K562 (cell line): ENCODE results near the gene DAPK3. TPM values are rescaled to one million over a fixed set of nuclear protein-coding genes. Genes with fewer than 3 reads are reported as not detected.

ENCODE experiments used
- ARID2 ChIP-seq: fragments of 450-650 bp; IDR thresholded peaks from 2 replicates; pipeline ENCODE4 v1.6.1; 2017; ENCODE audit warnings: antibody characterized with exemption, mild to moderate bottlenecking
- BDP1 ChIP-seq: IDR thresholded peaks from 3 replicates; pipeline ENCODE4 v1.6.1; 2011; ENCODE audit not compliant: insufficient read length, insufficient read depth
- CBFA2T3 ChIP-seq: fragments of 450-650 bp; IDR thresholded peaks from 2 replicates; pipeline ENCODE4 v1.6.1; 2017
- E2F3 ChIP-seq: fragments of 250-450 bp; sonication (Bioruptor Pico); IDR thresholded peaks from 2 replicates; pipeline ENCODE4 v1.4.0; 2020; ENCODE audit warnings: mild to moderate bottlenecking
- ETV5 ChIP-seq: sonication (generic); formaldehyde crosslinking; IDR thresholded peaks from 2 replicates; pipeline ENCODE4 v1.4.0; 2020; ENCODE audit warnings: low read depth, mild to moderate bottlenecking, missing genetic modification reagents
- KLF13 ChIP-seq: fragments of 450-650 bp; IDR thresholded peaks from 2 replicates; pipeline ENCODE4 v1.6.1; 2016; ENCODE audit warnings: missing genetic modification characterization, low read depth, mild to moderate bottlenecking, missing compliant biosample characterization, moderate library complexity, borderline replicate concordance
- KLF16 ChIP-seq: IDR thresholded peaks from 2 replicates; pipeline ENCODE4 v1.6.1; 2016; ENCODE audit warnings: antibody characterized with exemption
- NEUROD1 ChIP-seq: fragments of 150-350 bp; IDR thresholded peaks from 2 replicates; pipeline ENCODE4 v1.6.1; 2014; ENCODE audit warnings: borderline replicate concordance, low read length, low read depth; ENCODE audit not compliant: partially characterized antibody
- PHF21A ChIP-seq: fragments of 450-650 bp; IDR thresholded peaks from 2 replicates; pipeline ENCODE4 v1.6.1; 2017; ENCODE audit warnings: low read depth, borderline replicate concordance
- SMARCA4 ChIP-seq: fragments of 450-650 bp; IDR thresholded peaks from 2 replicates; pipeline ENCODE4 v1.6.1; 2016
- SRF ChIP-seq, 2 experiments: fragments of 250-450, 450-650 bp in 1 of 2; sonication (Bioruptor Pico) in 1 of 2; sonication (generic) in 1 of 2; formaldehyde crosslinking; IDR thresholded peaks; 2 replicates each; pipeline versions ENCODE4 v1.5.0 to v1.5.1; 2020 to 2022; ENCODE audit warnings: mild to moderate bottlenecking in 1 of 2, missing genetic modification reagents in 1 of 2
- SRSF7 ChIP-seq: fragments of 200-400 bp; formaldehyde crosslinking; optimal IDR thresholded peaks from 2 replicates; pipeline ENCODE3; 2017; ENCODE audit warnings: mild to moderate bottlenecking, low read depth, low read length
- TAL1 ChIP-seq: fragments of 450-650 bp; IDR thresholded peaks from 2 replicates; pipeline ENCODE4 v1.6.1; 2016; ENCODE audit warnings: mild to moderate bottlenecking
- TBP ChIP-seq: optimal IDR thresholded peaks from 2 replicates; pipeline ENCODE3; 2011; ENCODE audit warnings: low read depth, low read length, improper control_type of control experiment
- TEAD4 ChIP-seq, 2 experiments: sonication (generic) in 1 of 2; formaldehyde crosslinking in 1 of 2; IDR thresholded peaks; 2 replicates each; pipeline versions ENCODE4 v1.6.1 to v1.8.0; 2012 to 2022; ENCODE audit warnings: borderline replicate concordance in 1 of 2, inconsistent platforms in 1 of 2, low read length in 1 of 2, mild to moderate bottlenecking in 1 of 2, missing genetic modification reagents in 1 of 2
- TRIM28 ChIP-seq: fragments of 450-650 bp; IDR thresholded peaks from 2 replicates; pipeline ENCODE4 v1.6.1; 2017
- ZFX ChIP-seq: sonication (generic); formaldehyde crosslinking; IDR thresholded peaks from 2 replicates; pipeline ENCODE4 v1.8.0; 2022; ENCODE audit warnings: mild to moderate bottlenecking, missing genetic modification reagents, moderate library complexity
- ZKSCAN8 ChIP-seq: fragments of 200-800 bp; sonication (Bioruptor generic); IDR thresholded peaks from 2 replicates; pipeline ENCODE4 v1.6.1; 2016; ENCODE audit warnings: missing genetic modification characterization, missing compliant biosample characterization
- ZNF146 ChIP-seq: IDR thresholded peaks from one replicate; pipeline ENCODE4 v1.6.1; 2018; ENCODE audit warnings: missing compliant biosample characterization; ENCODE audit not compliant: unreplicated experiment
- ZNF253 ChIP-seq: fragments of 250-450 bp; sonication (Bioruptor Pico); conservative IDR thresholded peaks from 2 replicates; pipeline ENCODE4 v1.6.1; 2021; ENCODE audit warnings: mild to moderate bottlenecking
- ZNF384 ChIP-seq: IDR thresholded peaks from 2 replicates; pipeline ENCODE4 v1.6.1; 2012; ENCODE audit warnings: low read depth, low read length, improper control_type of control experiment
- ZNF445 ChIP-seq: fragments of 250-450 bp; sonication (Bioruptor Pico); IDR thresholded peaks from 2 replicates; pipeline ENCODE4 v1.4.0; 2020; ENCODE audit warnings: low read depth, mild to moderate bottlenecking, moderate library complexity
- polyA plus RNA-seq, 8 experiments: library from polyadenylated mRNA; depleted of rRNA in 4 of 8; stranded (reverse) in 5 of 8; unstranded in 3 of 8; fragments of >200 nt; fragmentation: Nextera tagmentation in 2 of 8; fragmentation: Illumina TruSeq in 1 of 8; extraction: Ambion mirVana in 2 of 8; extraction: Trizol in 1 of 8; gene quantifications; 2 replicates each; pipeline versions ENCODE4 v1.2.1 to v1.2.3, GENCODE V29; 2011 to 2014; ENCODE audit warnings: inconsistent platforms in 1 of 8, missing spikeins in 1 of 8
- total RNA-seq, 7 experiments: library from RNA; depleted of rRNA in 6 of 7; stranded (reverse); fragments of >200 nt in 6 of 7; fragmentation: Illumina TruSeq in 2 of 7; extraction: Trizol in 2 of 7; gene quantifications; 2 replicates each; pipeline versions ENCODE4 v1.2.1 to v1.2.3, GENCODE V29; 2011 to 2021; ENCODE audit warnings: low replicate concordance in 1 of 7
- TF ChIP-seq, protein P1 (sequence below): sonication (generic); formaldehyde crosslinking; IDR thresholded peaks from 2 replicates; pipeline ENCODE4 v1.8.0; 2022; ENCODE audit warnings: missing genetic modification reagents, mild to moderate bottlenecking, borderline replicate concordance
- TF ChIP-seq, protein P2 (sequence below): conservative IDR thresholded peaks from 2 replicates; pipeline ENCODE4 v1.6.1; 2011; ENCODE audit warnings: low read depth, mild to moderate bottlenecking, low read length; ENCODE audit not compliant: control insufficient read depth
- TF ChIP-seq, protein P3 (sequence below), 2 experiments: fragments of 450-650 bp in 1 of 2; sonication (generic) in 1 of 2; formaldehyde crosslinking; conservative IDR thresholded peaks; 2 replicates each; pipeline versions ENCODE4 v1.4.0 to v1.8.1; 2020 to 2022; ENCODE audit warnings: mild to moderate bottlenecking in 1 of 2, missing genetic modification reagents in 1 of 2

Gene DAPK3
- total and polyA plus RNA-seq, 9 of the 15 experiments (the other 6 are each of a cell fraction or from before 2014, with no cell fraction given) = 0.14 to 63.4 (median 25.0) TPM

DNA sequence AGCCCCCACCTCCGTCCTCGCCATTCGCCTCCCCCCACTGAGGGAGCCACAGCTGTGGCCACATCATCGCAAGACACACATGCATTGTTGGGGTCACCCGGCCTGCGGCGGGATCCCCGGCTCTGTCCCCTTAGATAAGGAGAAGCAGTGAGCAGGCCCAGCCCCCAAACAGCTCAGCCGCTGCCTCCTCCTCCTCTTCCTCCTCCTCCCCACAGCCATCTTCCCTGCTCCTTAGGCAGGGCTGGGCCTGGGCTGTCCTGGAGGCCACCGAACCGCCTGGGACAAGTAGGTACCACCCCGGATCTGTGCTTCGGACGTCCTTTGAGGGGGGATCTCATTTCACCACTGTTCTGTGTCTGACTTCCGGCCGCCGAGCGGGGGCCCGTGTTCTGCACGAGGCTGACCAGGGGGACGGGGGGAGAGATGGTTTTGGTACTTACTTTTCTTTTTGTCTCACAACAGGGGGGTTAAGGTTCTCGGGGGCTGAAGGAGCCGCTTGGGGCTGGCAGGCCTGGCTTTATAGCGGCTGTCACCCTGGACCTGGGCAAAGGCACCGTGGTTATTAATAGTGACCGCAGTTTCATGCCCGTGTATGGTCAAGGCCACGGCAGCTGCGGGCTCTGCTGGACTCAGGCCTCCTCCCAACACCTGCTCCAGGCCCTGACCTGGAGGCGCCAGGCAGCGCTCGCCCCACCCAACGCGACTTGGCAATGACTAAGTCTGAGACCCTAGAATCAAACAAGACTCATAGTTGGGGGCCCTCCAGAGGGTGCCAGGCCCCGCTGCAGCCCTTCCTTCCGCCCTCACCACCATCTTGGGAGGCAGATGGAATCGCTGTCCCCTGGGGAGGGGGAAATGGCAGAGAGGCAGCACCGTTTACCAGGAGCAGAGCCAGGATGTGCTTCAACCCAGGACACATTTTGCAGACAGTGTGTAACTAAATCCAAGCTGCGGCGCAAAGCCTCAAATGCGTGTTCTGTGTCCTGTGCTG is 19.7 kb downstream of the DAPK3 start (continued):
- TF ChIP-seq, protein P1, sequence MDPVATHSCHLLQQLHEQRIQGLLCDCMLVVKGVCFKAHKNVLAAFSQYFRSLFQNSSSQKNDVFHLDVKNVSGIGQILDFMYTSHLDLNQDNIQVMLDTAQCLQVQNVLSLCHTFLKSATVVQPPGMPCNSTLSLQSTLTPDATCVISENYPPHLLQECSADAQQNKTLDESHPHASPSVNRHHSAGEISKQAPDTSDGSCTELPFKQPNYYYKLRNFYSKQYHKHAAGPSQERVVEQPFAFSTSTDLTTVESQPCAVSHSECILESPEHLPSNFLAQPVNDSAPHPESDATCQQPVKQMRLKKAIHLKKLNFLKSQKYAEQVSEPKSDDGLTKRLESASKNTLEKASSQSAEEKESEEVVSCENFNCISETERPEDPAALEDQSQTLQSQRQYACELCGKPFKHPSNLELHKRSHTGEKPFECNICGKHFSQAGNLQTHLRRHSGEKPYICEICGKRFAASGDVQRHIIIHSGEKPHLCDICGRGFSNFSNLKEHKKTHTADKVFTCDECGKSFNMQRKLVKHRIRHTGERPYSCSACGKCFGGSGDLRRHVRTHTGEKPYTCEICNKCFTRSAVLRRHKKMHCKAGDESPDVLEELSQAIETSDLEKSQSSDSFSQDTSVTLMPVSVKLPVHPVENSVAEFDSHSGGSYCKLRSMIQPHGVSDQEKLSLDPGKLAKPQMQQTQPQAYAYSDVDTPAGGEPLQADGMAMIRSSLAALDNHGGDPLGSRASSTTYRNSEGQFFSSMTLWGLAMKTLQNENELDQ = peak; percentile 80; the same call in 1 of the 2 replicates
- peak; percentile 91 for TF ChIP-seq KLF16
- TF ChIP-seq, protein P2, sequence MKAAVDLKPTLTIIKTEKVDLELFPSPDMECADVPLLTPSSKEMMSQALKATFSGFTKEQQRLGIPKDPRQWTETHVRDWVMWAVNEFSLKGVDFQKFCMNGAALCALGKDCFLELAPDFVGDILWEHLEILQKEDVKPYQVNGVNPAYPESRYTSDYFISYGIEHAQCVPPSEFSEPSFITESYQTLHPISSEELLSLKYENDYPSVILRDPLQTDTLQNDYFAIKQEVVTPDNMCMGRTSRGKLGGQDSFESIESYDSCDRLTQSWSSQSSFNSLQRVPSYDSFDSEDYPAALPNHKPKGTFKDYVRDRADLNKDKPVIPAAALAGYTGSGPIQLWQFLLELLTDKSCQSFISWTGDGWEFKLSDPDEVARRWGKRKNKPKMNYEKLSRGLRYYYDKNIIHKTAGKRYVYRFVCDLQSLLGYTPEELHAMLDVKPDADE = 0 out of 2 replicates have a peak, but pooled peaks have one; percentile 52
- TF ChIP-seq SRF (CRISPR knock-in tag; IDR thresholded peaks at IDR 0.05) = peak in 1 of 2 experiments; percentile 70; a peak in 2 of 4 replicates
- TF ChIP-seq CBFA2T3 = peak; percentile 95
- no peak for TF ChIP-seq TBP
- no peak for TF ChIP-seq SRSF7
- TF ChIP-seq ETV5 (CRISPR knock-in tag) = 0 out of 2 replicates have a peak, but pooled peaks have one; percentile 29
- TF ChIP-seq ARID2 = no peak
- TF ChIP-seq TEAD4 (IDR thresholded peaks at IDR 0.05; ENCODE audit: low read length) = peak; percentile 85
- TF ChIP-seq TEAD4 (CRISPR knock-in tag; IDR thresholded peaks at IDR 0.05; ENCODE audit: borderline replicate concordance) = no peak
- no peak for TF ChIP-seq BDP1
- TF ChIP-seq, protein P3, sequence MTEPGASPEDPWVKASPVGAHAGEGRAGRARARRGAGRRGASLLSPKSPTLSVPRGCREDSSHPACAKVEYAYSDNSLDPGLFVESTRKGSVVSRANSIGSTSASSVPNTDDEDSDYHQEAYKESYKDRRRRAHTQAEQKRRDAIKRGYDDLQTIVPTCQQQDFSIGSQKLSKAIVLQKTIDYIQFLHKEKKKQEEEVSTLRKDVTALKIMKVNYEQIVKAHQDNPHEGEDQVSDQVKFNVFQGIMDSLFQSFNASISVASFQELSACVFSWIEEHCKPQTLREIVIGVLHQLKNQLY (CRISPR knock-in tag; conservative IDR thresholded peaks at IDR 0.05) = no peak
- no peak for TF ChIP-seq ZNF253 (CRISPR knock-in tag)
- no peak for TF ChIP-seq E2F3 (CRISPR knock-in tag)
- 0 out of 2 replicates have a peak, but pooled peaks have one; percentile 29 for TF ChIP-seq PHF21A
- peak; percentile 25 for TF ChIP-seq NEUROD1
- no peak for TF ChIP-seq ZKSCAN8 (CRISPR knock-in tag)
- TF ChIP-seq ZNF384 = no peak
- no peak for TF ChIP-seq KLF13 (tag)
- no peak for TF ChIP-seq ZNF445 (CRISPR knock-in tag)
- peak; percentile 68 for TF ChIP-seq SMARCA4
- TF ChIP-seq TAL1 = peak; percentile 73; the same call in 1 of the 2 replicates
- peak; percentile 79 for TF ChIP-seq ZFX (CRISPR knock-in tag)
- no peak for TF ChIP-seq ZNF146 (CRISPR knock-in tag)
- TF ChIP-seq TRIM28 = no peak
